ENCODE data around the gene SLC30A1. TPM values are rescaled to one million over a fixed set of nuclear protein-coding genes. Genes with fewer than 3 reads are reported as not detected.

Gene SLC30A1
- total RNA-seq, 1 donor from 2014 or later = 9.1 TPM

DNA sequence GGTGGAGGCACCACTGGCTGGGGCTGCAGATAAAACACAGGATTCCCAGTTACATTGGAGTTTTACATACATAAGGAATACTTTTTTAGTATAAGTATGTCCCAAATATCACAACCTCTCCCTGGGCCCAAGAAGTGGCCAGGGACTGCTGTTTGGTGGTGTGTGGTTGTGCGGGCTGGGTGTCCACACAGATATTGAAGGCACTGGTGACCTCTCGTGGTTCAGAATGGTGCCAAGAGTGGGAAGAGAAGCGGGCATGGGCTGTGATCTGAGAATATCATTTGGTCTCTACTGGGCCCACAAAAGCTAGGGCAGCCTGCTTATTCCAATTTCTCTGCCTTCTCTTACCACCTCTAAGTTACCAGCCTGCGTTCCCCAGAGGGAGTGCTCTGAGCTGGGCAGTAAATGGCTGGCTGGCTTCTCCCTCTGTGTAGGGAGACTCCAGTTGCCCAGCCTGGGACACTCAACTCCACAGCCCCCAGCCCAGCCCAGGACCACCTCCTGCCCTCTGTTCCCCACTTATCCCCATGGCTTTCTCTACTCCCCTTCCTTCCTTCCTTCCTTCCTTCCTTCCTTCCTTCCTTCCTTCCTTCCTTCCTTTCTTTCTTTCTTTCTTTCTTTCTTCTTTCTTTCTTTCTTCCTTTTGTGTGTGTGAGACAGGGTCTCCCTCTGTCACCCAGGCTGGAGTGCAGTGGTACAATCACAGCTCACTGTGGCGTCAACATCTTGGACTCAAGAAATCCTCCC, 44.2 kb downstream of the SLC30A1 start:
- peaks cover 3% of the 10 kb centered on the region for H3K4me1 Mint-ChIP-seq
- H3K9me3 Mint-ChIP-seq = no peaks in the 10 kb centered on the region
- TF ChIP-seq, protein P1, sequence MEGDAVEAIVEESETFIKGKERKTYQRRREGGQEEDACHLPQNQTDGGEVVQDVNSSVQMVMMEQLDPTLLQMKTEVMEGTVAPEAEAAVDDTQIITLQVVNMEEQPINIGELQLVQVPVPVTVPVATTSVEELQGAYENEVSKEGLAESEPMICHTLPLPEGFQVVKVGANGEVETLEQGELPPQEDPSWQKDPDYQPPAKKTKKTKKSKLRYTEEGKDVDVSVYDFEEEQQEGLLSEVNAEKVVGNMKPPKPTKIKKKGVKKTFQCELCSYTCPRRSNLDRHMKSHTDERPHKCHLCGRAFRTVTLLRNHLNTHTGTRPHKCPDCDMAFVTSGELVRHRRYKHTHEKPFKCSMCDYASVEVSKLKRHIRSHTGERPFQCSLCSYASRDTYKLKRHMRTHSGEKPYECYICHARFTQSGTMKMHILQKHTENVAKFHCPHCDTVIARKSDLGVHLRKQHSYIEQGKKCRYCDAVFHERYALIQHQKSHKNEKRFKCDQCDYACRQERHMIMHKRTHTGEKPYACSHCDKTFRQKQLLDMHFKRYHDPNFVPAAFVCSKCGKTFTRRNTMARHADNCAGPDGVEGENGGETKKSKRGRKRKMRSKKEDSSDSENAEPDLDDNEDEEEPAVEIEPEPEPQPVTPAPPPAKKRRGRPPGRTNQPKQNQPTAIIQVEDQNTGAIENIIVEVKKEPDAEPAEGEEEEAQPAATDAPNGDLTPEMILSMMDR (conservative IDR thresholded peaks at IDR 0.05) = no peak
- H3K27me3 Mint-ChIP-seq (ENCODE audit: low read depth) = peaks cover 1% of the 10 kb centered on the region
- H3K4me3 Mint-ChIP-seq = no peak overlapping the region
- no peaks in the 10 kb centered on the region for H3K36me3 Mint-ChIP-seq (ENCODE audit: low read depth)
- no peak for DNase-seq (ENCODE audit: low read depth, low spot score)
- H3K27ac Mint-ChIP-seq (ENCODE audit: unreplicated experiment) = peak overlapping the region; percentile 50

DNA sequence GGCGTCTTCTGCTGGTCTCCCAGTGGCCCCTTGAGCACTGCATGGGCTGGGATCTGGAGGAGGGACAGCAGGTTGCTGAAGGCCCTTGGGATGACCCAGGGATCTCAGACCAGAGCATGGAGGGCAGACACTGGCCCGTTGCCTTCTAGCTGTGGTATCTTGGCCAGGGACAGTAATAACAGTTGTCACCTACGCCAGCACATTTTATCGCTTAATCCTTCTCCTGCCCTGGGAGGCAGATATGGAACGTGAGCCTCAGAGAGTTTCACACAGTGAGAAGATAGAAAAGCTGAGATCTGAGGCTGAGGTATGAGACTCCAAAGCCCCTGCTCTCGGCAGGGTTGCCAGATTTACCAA, 46.9 kb downstream of the SLC30A1 start:
- Mint-ChIP-seq H3K9me3 (no peaks in the 10 kb centered on the region), H3K27ac (ENCODE audit: unreplicated experiment) (no peak overlapping the region), H3K4me1 (no peaks in the 10 kb centered on the region), H3K27me3 (ENCODE audit: low read depth) (peaks cover 11% of the 10 kb centered on the region), H3K36me3 (ENCODE audit: low read depth) (no peaks in the 10 kb centered on the region), H3K4me3 (no peak overlapping the region)
- TF ChIP-seq, protein P1 (conservative IDR thresholded peaks at IDR 0.05) = no peak
- no peak for DNase-seq (ENCODE audit: low read depth, low spot score)

DNA sequence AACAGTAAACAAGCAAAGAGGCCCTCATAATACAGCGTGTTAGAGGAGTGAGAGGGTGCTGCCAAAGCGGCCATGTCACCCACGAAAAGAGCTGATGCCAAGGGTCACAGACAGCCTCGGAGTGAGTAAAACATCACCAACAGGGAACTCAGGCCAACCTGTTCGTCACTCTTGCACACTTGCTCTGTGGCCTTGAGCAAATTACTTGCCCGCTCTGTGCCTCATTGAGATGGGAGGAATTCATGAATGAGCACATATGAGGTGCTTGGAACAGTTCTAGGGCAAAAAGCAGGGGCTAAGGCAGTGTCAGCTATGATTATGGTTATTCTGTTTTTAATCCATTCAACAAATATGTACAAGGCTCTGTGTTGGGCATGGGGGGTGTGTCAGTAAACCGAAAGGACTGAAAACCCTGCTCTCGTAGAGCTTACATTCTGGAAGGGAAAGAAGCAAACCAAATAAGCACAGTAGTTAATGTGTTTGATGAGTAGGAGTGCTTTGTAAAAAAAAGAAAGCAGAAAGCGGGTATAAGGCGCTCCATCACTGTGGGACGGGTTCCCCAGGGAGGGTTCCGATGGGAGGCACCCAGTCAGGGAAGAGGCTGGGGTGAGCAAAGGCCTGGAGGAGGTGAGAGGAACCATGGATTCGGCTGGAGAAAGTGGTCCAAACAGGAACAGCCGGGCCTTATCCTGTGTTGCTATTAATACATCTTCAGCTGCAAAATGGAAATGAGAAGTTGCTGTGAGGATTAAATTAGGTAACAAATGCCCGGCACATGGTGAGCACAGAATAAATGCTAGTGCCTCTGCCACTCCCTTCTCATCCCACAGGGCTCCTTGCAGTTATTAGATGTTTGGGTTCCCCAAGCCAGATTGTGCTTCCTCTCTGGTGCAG, 47.5 kb downstream of the SLC30A1 start:
- no peaks in the 10 kb centered on the region for H3K9me3 Mint-ChIP-seq
- no peak for DNase-seq (ENCODE audit: low read depth, low spot score)
- peaks cover 11% of the 10 kb centered on the region for H3K27me3 Mint-ChIP-seq (ENCODE audit: low read depth)
- TF ChIP-seq, protein P1 (conservative IDR thresholded peaks at IDR 0.05) = no peak
- H3K4me3 Mint-ChIP-seq = no peak overlapping the region
- H3K27ac Mint-ChIP-seq (ENCODE audit: unreplicated experiment) = no peak overlapping the region
- no peaks in the 10 kb centered on the region for H3K36me3 Mint-ChIP-seq (ENCODE audit: low read depth)
- no peaks in the 10 kb centered on the region for H3K4me1 Mint-ChIP-seq

DNA sequence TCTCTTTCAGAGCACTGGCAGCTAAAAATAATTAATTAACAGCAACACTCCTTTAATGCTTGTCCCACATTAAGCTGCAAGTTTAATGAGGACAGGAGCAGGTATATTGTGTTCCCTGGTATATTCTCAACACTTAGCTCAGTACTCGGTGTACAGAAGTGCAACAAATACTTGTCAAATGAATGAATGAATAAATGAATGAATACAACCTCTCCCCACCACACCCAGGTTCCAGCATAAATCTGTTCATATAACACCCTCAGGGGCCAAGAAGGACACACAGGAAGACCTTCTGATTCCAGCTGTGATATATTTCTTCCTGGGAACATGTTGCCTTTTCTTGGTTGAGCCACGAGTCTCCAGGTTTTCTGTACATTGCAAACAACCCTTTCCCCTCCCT, 48.9 kb downstream of the SLC30A1 start:
- Mint-ChIP-seq H3K4me3 (no peak overlapping the region), H3K36me3 (ENCODE audit: low read depth) (no peaks in the 10 kb centered on the region), H3K27me3 (ENCODE audit: low read depth) (peaks cover 11% of the 10 kb centered on the region), H3K9me3 (no peaks in the 10 kb centered on the region), H3K4me1 (peaks cover 3% of the 10 kb centered on the region), H3K27ac (ENCODE audit: unreplicated experiment) (no peak overlapping the region)
- TF ChIP-seq, protein P1 (conservative IDR thresholded peaks at IDR 0.05) = no peak
- DNase-seq (ENCODE audit: low read depth, low spot score) = no peak

DNA sequence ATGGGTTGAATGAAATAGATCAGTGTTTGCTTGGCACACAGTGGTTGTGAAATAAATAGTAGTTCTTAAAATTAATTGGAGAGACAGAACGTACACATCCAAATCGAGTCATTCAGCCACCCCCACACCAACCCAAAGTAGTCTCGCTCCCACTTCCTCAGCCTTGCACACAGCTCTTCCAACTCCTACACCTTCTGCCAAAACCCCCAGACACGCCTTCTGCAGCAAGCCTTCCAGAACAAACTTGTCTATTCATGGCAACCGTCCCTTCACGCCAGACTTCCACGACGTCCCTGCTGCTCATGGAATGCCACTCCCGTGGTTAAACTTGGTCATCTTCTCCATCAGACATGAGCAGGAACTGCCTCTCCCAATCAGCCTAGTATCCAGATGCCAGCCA, 49.5 kb downstream of the SLC30A1 start:
- no peaks in the 10 kb centered on the region for H3K9me3 Mint-ChIP-seq

More for the DNA sequence above, 49.5 kb downstream of the SLC30A1 start:
- H3K36me3 Mint-ChIP-seq (ENCODE audit: low read depth) = no peaks in the 10 kb centered on the region
- no peak overlapping the region for H3K27ac Mint-ChIP-seq (ENCODE audit: unreplicated experiment)
- TF ChIP-seq, protein P1 (conservative IDR thresholded peaks at IDR 0.05) = no peak
- DNase-seq (ENCODE audit: low read depth, low spot score) = no peak
- peaks cover 5% of the 10 kb centered on the region for H3K4me1 Mint-ChIP-seq
- H3K4me3 Mint-ChIP-seq = no peak overlapping the region
- peaks cover 11% of the 10 kb centered on the region for H3K27me3 Mint-ChIP-seq (ENCODE audit: low read depth)

All from neural crest cell (in vitro differentiated cells).